ENCODE results near the gene SLC7A5. TPM values are rescaled to one million over a fixed set of nuclear protein-coding genes. Genes with fewer than 3 reads are reported as not detected.

Gene SLC7A5
- total and polyA plus RNA-seq, 12 donors = 1.2 to 15.3 (median 4.1) TPM

DNA sequence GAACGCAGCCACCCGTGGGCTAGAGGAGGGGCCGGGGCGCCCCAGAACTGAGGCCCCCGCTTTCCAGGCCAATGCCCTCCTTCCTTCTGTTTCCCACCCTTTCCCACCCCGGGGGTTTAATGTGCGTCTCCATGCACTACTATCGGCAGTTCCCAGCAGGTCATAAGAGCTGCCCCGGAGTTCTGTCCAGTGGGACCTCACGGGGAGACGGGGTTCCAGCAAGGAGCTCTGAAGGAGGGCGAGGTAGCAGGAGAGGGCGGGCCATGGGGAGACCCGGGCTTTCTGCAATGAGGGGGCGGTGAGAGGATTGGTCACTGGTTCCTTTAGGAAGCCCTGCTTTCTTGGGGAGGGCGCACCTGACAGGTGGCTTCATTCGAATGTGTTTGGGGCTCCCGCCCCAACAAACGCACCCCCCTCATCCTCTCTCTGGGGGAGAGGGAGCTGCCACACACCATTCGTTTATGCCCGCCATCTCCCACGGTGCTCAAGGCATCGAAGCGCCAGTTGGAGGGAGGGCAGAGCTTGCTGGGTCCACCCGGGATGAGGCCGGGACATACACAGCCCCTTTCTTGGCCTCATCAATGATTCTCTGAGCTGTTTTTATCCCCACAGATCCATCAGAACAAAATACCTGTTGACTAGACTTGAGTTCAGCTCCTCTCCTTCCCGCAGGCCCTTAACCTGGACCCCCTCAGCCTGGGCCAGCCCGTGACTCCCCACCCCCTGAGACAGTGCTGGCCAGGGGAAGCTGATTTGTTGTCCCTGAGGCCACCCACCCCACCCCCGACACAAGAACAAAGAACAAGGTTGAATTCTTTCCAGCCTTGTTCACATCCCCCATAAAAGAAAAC lies 44.1 kb downstream of the SLC7A5 start:
- intact Hi-C loops (cut with DNase I) = no loop called here
- Histone ChIP-seq H3K27me3 (peaks cover 0 to 31% (median 9%) of the 10 kb centered on the region in 7 donors), H3K4me1 (peaks cover 0 to 3% (median 0%) of the 10 kb centered on the region in 9 donors), H3K4me3 (no peak overlapping the region), H3K27ac (no peak overlapping the region), H3K9me3 (no peaks in the 10 kb centered on the region), H3K36me3 (no peaks in the 10 kb centered on the region)
- no peak for DNase-seq
- no peak for TF ChIP-seq CTCF (IDR thresholded peaks at IDR 0.05)
- WGBS, 2 donors = 80 to 82% methylated on average over 29 of the region's 29 CpGs
- no peak for ATAC-seq

- Histone ChIP-seq H3K27me3 (peaks cover 0 to 31% (median 9%) of the 10 kb centered on the region in 7 donors), H3K9me3 (no peaks in the 10 kb centered on the region), H3K4me3 (no peak overlapping the region), H3K27ac (no peak overlapping the region), H3K36me3 (no peaks in the 10 kb centered on the region), H3K4me1 (peaks cover 0 to 3% (median 0%) of the 10 kb centered on the region in 9 donors)
- DNase-seq = no peak
- intact Hi-C loops (cut with DNase I) = no loop called here
- ATAC-seq = no peak
- TF ChIP-seq CTCF (IDR thresholded peaks at IDR 0.05) = no peak
- 78 to 79% methylated on average over 19 of the region's 19 CpGs for WGBS, 2 donors
Measured at GRCh38 chr16:87824016-87824990, 45.0 kb downstream of the SLC7A5 start.

- DNase-seq (no peak), ATAC-seq (no peak)
- intact Hi-C loops (cut with DNase I) = no loop called here
- H3K27ac ChIP-seq = no peak overlapping the region
- H3K36me3 ChIP-seq = no peaks in the 10 kb centered on the region
- H3K4me1 ChIP-seq = peaks cover 0 to 3% (median 0%) of the 10 kb centered on the region in 9 donors
- H3K9me3 ChIP-seq = peaks cover 0 to 5% (median 0%) of the 10 kb centered on the region in 11 donors
- peaks cover 0 to 31% (median 9%) of the 10 kb centered on the region in 7 donors for H3K27me3 ChIP-seq
- TF ChIP-seq CTCF (IDR thresholded peaks at IDR 0.05) = no peak
- 85 to 92% methylated on average over 24 of the region's 24 CpGs for whole genome bisulfite sequencing, 2 donors
- no peak overlapping the region for H3K4me3 ChIP-seq
Measured at GRCh38 chr16:87823181-87823929, 46.0 kb downstream of the SLC7A5 start.
